ENCODE results near the gene MDH2.

DNA sequence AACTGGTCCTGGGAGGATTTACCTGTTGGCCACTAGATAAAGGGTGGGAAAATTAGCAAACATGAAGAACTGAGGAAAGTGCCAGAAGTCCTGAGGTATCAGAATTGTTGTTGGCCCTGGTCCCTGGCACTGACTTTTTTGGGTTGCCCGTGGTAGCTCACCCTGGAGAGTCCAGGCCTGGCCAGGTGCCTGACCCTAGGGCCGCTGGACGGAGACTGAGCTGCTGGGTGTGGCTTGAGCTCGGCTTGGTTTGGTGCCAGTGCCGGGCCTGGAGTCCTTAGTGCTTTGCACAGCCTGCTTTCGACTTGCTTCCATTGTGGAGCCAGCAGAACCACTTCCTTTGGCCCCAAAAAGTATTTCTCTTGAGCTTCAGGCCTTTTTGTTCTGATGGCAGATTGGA, 12.9 kb downstream of the MDH2 start:
- TF ChIP-seq, protein P1, sequence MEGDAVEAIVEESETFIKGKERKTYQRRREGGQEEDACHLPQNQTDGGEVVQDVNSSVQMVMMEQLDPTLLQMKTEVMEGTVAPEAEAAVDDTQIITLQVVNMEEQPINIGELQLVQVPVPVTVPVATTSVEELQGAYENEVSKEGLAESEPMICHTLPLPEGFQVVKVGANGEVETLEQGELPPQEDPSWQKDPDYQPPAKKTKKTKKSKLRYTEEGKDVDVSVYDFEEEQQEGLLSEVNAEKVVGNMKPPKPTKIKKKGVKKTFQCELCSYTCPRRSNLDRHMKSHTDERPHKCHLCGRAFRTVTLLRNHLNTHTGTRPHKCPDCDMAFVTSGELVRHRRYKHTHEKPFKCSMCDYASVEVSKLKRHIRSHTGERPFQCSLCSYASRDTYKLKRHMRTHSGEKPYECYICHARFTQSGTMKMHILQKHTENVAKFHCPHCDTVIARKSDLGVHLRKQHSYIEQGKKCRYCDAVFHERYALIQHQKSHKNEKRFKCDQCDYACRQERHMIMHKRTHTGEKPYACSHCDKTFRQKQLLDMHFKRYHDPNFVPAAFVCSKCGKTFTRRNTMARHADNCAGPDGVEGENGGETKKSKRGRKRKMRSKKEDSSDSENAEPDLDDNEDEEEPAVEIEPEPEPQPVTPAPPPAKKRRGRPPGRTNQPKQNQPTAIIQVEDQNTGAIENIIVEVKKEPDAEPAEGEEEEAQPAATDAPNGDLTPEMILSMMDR (IDR thresholded peaks at IDR 0.05) = no peak
- TF ChIP-seq POLR2AphosphoS5 (IDR thresholded peaks at IDR 0.05) (no peak), POLR2A (IDR thresholded peaks at IDR 0.05) (no peak), EP300 (IDR thresholded peaks at IDR 0.05) (no peak)

Measured in stomach (tissue), 4 donors.